ENCODE data around the gene TMEM150C.
"Not testable (repeated sequence)": the region's sequence is repeated elsewhere in the genome, so short reads cannot be mapped to it uniquely, and the experiment has no call there.

Gene TMEM150C

GRCh38 chr4:82510216-82510615 lies 51.6 kb downstream of the TMEM150C start:
- no peak for DNase-seq

DNA sequence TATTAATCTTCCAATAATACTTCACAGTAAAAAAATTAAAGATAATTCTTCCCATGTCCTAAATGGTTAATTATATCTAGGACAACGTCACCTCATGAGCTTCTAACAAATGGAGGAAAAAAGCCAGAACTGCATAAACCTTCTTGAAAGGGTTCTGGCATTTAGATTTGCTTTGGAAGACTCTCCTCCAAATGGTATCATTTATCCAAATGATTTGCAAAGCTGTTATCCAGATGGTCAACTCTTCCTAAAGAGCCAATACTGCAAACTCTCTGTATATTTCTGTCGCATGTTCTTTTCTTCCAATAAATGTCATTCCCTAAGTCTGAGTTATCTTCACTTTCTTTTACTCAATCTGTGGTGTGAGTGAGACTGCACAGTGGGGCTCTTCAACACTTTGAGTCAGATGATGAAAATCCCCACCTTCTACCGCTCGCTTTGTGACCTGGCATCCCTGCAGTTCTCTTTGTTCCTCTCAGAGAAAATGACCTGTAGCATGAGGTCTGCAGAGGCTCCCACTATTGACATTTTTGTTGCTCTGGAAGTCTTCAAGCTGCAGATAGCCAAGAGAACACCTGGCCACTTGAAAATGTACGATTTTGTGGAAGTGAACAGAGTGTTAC lies 52.9 kb downstream of the TMEM150C start:
- DNase-seq: no peak

DNA sequence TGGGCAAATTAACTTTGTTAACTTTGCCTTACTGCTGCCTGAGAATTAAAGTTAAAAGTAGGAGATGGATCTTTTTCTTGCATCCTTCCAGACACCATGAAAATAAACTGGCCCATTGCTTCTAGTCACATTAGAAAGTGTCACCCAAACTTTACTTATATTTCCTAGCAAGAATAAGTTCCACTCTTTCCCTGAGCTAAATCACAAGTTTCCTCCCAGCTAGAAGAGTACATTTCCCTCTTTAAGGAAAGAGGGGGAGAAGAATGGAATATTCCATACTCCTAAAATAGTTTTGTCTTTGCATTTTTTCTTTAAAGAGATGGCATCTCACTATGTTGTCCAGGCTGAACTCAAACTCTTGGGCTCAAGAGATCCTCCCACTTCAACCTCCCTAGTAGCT lies 53.8 kb downstream of the TMEM150C start:
- no peak for DNase-seq

- no peak for DNase-seq
Observed at GRCh38 chr4:82501154-82501442, 60.7 kb downstream of the TMEM150C start.

GRCh38 chr4:82500435-82501153 lies 61.2 kb downstream of the TMEM150C start:
- no peak for DNase-seq

DNA sequence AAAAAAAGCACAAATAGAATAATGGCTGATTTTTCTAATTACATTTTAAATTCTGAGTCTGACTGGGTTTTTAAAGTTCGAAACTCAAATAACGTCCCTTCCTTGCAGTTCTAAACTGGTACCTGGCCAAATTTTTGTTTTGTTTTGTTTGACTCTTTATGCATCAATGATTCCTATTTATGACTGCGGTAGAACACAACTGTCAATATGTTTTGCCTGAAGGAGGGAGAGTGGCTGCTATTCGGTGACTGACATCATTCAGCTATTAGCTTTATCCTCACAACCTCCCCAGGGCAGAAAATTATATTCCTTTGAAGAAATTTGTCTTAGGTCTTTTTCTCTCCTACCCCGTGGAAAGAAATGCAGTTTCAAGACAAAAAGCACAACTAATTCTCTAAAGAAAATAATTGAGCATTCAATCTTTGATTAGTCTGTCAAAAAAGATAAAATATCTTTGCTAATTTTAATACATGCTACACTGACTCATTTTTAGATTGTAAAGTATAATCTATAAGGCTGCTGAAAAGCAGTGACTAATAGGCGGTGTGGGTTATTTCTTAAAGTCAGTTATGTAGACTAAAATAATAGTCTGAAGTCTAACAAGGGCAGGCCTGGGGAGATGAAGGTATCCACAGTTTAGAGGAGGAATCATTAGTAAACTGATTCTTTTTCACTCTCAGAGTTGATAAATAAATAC lies 61.9 kb downstream of the TMEM150C start:
- DNase-seq: no peak

GRCh38 chr4:82496349-82496748 lies 65.4 kb downstream of the TMEM150C start:
- DNase-seq: no peak

GRCh38 chr4:82495666-82496065 lies 66.1 kb downstream of the TMEM150C start:
- no peak for DNase-seq

DNA sequence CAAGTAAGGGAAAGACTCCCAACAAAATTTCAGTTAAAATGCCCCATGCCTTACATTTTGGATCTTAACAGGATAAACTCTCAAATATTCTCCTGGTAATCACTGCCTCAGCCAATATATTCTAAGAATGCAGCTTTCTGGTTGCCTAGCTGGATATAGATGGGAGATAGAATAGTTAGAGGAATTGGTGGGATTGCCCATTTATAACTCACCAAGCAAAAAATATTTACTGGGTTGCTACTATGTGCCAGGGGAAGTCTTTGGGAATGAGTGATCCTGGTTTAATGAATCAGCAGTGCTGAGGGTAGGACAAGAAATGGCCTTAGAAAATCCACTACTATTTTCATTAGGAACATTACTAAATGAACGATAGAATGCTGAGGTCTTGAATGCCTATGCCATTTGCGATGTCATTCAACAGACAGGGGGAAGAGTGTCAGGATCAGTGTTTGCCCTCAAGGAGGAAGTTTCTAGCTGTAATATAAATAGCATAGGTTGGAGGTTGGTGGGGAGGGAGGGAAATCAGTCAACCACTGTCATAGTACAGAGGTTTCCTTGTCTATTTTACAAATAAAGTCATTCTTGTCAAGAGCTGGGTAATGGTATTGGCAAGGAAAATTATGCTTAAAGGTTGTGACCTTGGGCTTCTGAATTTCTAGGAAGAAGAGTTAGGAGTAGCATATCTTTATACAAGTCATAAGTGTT lies 67.9 kb downstream of the TMEM150C start:
- peak; percentile 33 for DNase-seq

- DNase-seq: no peak
Observed at GRCh38 chr4:82491251-82491960, 70.4 kb downstream of the TMEM150C start.

- no peak for DNase-seq
Observed at GRCh38 chr4:82489987-82490386, 71.8 kb downstream of the TMEM150C start.

DNA sequence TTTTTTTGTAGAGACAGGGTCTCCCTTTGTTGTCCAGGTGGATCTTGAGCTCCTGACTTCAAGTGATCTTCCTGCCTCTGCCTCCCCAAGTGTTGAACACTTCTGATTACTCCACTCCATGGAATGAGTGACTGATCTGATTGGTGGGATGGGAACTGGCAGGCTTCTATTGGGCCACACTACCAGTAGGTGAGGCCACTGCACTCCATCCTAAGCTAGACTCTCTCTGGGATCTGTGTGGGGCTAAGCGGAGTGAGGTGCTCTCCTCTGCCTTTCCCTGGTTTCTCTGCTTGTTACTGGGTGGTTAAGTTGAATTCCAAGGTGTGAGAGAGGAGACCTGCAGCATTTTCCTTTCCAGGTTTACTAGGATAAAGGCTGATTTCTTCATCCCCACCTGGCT lies 72.7 kb downstream of the TMEM150C start:
- no peak for DNase-seq

GRCh38 chr4:82484996-82485783 lies 76.6 kb downstream of the TMEM150C start:
- no peak for DNase-seq

- DNase-seq: no peak
Observed at GRCh38 chr4:82482387-82482786, 79.4 kb downstream of the TMEM150C start.

DNA sequence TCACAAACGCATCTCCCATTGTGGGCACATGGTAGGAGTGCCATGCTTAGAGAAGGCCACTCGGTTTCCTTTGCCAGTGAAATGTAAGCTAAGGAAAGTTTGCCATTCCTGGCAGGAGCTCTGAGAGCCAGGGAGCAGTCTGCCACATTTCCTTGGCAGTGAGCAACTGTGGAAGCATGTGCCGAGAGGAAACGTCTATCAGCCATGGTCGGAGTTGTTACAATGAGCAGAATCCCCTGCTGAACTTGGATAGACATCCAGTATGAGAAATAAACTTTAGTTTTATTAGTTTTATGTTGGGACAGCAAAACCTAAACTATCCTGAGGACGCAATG lies 80.3 kb downstream of the TMEM150C start:
- DNase-seq: no peak

GRCh38 chr4:82480771-82481505 lies 80.8 kb downstream of the TMEM150C start:
- no peak for DNase-seq

GRCh38 chr4:82479562-82479961 lies 82.2 kb downstream of the TMEM150C start:
- DNase-seq: no peak

GRCh38 chr4:82477469-82477868 lies 84.3 kb downstream of the TMEM150C start:
- DNase-seq: not testable (repeated sequence)

GRCh38 chr4:82475931-82476330 lies 85.9 kb downstream of the TMEM150C start:
- DNase-seq: not testable (repeated sequence)

GRCh38 chr4:82473621-82474164 lies 88.1 kb downstream of the TMEM150C start:
- no peak for DNase-seq

DNA sequence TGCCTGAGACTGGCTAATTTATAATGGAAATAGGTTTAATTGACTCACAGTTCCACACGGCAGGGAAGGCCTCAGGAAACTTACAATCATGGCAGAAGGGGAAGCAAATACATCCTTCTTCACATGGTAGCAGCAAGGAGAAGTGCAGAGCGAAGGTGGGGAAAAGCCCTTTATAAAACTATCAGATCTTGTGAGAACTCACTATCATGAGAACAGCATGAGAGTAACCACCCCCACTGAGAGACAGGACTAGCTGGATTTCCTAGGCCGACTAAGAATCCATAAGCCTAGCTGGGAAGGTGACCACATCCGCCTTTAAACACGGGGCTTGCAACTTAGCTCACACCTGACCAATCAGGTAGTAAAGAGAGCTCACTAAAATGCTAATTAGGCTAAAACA lies 88.7 kb downstream of the TMEM150C start:
- not testable (repeated sequence) for DNase-seq

All from MV-4-11 (cell line).